Tibial nerve (tissue), 4 donors: ENCODE data around the gene FMN2. TPM values are rescaled to one million over a fixed set of nuclear protein-coding genes. Genes with fewer than 3 reads are reported as not detected.

ENCODE experiments used
- DNase-seq, 2 donors: peaks; one replicate each; pipeline ENCODE4 v3.0.0-alpha.2; 2019; ENCODE audit warnings: low spot score in 2 of 2
- H3K27ac ChIP-seq, 4 donors: fragments of 200-600 bp; sonication (generic) in 3 of 4; one replicate each; pipeline ENCODE4 v1.5.1; 2017 to 2019; ENCODE audit warnings: mild to moderate bottlenecking in 1 of 4
- H3K27me3 ChIP-seq, 2 donors: fragments of 200-600 bp; sonication (generic) in 1 of 2; one replicate each; pipeline versions ENCODE4 v1.5.1 to v1.6.0; 2017 to 2019
- H3K36me3 ChIP-seq, 3 donors: fragments of 200-600 bp; sonication (generic); one replicate each; pipeline ENCODE4 v1.5.1; 2018 to 2019
- H3K4me1 ChIP-seq, 4 donors: fragments of 200-600 bp; sonication (generic) in 3 of 4; one replicate each; pipeline ENCODE4 v1.5.1; 2017 to 2019
- H3K4me3 ChIP-seq, 4 donors: fragments of 200-600 bp; sonication (generic) in 3 of 4; one replicate each; pipeline ENCODE4 v1.5.1; 2017 to 2019; ENCODE audit warnings: mild to moderate bottlenecking in 1 of 4, moderate library complexity in 1 of 4
- H3K9me3 ChIP-seq, 4 donors: fragments of 200-600 bp; sonication (generic) in 3 of 4; one replicate each; pipeline ENCODE4 v1.5.1; 2017 to 2019
- EP300 ChIP-seq, 2 donors: sonication (generic); formaldehyde crosslinking; IDR thresholded peaks; one replicate each; pipeline ENCODE4 v1.6.1; 2017; ENCODE audit warnings: antibody characterized with exemption in 2 of 2, mild to moderate bottlenecking in 1 of 2
- POLR2A ChIP-seq, 2 donors: fragments of 450-650 bp; IDR thresholded peaks; one replicate each; pipeline ENCODE4 v1.6.1; 2017; ENCODE audit warnings: antibody characterized with exemption in 2 of 2, mild to moderate bottlenecking in 2 of 2, moderate library complexity in 2 of 2
- WGBS, 2 donors: methylation state at CpG; one replicate each; pipeline ENCODE4 v1.1.5; 2018; 5-methylcytosine and 5-hydroxymethylcytosine counted together
- total RNA-seq, 4 donors: library from RNA; depleted of rRNA; stranded (reverse); fragments of >200 nt; gene quantifications; one replicate each; pipeline ENCODE4 v1.1.0, GENCODE V29; 2016
- TF ChIP-seq, protein P1 (sequence below), 5 experiments: fragments of 200-600 bp in 3 of 5; fragments of 450-650 bp in 2 of 5; sonication (generic) in 3 of 5; IDR thresholded peaks; one replicate each; pipeline ENCODE4 v1.5.1; 2016 to 2019; ENCODE audit warnings: antibody characterized with exemption in 5 of 5, mild to moderate bottlenecking in 3 of 5, moderate library complexity in 2 of 5

Gene FMN2
- total RNA-seq, 4 donors from 2014 or later = 16.7 to 24.9 (median 24.4) TPM

DNA sequence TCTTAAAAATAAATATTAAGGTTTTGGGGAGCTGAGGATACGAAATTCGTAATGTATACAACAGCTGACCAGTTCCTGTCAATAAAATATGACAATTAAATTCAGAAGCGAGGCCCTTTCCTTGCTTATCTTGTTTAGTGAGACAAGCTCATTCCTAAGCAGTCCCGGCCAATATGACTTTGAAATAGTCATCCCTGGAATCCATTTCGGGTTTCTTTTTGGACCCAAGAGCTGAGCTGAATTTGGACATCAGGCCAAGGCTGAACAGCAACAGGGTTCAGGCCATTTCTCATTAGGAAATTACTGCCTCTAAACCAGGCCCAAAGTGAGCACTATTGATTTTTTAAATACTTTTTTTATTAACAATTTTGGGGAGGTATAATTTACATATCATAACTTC, 17.3 kb upstream of the FMN2 start:
- Histone ChIP-seq H3K36me3 (no peaks in the 10 kb centered on the region), H3K4me1 (peaks cover 0 to 6% (median 0%) of the 10 kb centered on the region in 4 donors), H3K27me3 (no peaks in the 10 kb centered on the region), H3K4me3 (no peak overlapping the region), H3K27ac (no peak overlapping the region), H3K9me3 (peaks cover 0 to 7% (median 0%) of the 10 kb centered on the region in 4 donors)
- WGBS, 2 donors = 74 to 77% methylated on average over 5 of the region's 5 CpGs
- DNase-seq = no peak
- TF ChIP-seq, protein P1, sequence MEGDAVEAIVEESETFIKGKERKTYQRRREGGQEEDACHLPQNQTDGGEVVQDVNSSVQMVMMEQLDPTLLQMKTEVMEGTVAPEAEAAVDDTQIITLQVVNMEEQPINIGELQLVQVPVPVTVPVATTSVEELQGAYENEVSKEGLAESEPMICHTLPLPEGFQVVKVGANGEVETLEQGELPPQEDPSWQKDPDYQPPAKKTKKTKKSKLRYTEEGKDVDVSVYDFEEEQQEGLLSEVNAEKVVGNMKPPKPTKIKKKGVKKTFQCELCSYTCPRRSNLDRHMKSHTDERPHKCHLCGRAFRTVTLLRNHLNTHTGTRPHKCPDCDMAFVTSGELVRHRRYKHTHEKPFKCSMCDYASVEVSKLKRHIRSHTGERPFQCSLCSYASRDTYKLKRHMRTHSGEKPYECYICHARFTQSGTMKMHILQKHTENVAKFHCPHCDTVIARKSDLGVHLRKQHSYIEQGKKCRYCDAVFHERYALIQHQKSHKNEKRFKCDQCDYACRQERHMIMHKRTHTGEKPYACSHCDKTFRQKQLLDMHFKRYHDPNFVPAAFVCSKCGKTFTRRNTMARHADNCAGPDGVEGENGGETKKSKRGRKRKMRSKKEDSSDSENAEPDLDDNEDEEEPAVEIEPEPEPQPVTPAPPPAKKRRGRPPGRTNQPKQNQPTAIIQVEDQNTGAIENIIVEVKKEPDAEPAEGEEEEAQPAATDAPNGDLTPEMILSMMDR (IDR thresholded peaks at IDR 0.05) = no peak
- TF ChIP-seq POLR2A (IDR thresholded peaks at IDR 0.05) (no peak), EP300 (IDR thresholded peaks at IDR 0.05) (no peak)

DNA sequence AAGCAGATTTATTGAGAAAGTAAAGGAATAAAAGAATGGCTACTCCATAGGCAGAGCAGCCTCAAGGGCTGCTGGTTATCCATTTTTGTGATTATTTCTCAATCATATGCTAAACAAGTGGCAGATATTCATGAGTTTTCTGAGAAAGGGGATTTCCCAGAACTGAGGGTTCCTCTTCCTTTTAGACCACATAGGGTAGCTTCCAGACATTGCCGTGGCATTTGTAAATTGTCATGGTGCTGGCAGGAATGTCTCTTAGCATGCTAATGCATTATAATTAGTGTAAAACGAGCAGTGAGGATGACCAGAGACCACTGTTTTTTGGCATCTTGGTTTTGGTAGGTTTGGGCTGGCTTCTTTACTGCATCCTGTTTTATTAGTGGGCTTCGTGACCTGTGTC, 16.8 kb upstream of the FMN2 start:
- H3K9me3 ChIP-seq = peaks cover 0 to 7% (median 0%) of the 10 kb centered on the region in 4 donors
- H3K4me3 ChIP-seq = no peak overlapping the region
- no peak for DNase-seq
- peaks cover 0 to 6% (median 0%) of the 10 kb centered on the region in 4 donors for H3K4me1 ChIP-seq
- TF ChIP-seq EP300 (IDR thresholded peaks at IDR 0.05) (no peak), POLR2A (IDR thresholded peaks at IDR 0.05) (no peak)
- TF ChIP-seq, protein P1 (IDR thresholded peaks at IDR 0.05) = no peak
- H3K27me3 ChIP-seq = no peaks in the 10 kb centered on the region
- H3K27ac ChIP-seq = no peak overlapping the region
- H3K36me3 ChIP-seq = no peaks in the 10 kb centered on the region
- WGBS, 2 donors = 73 to 76% methylated on average over 3 of the region's 3 CpGs

- H3K27me3 ChIP-seq = no peaks in the 10 kb centered on the region
- TF ChIP-seq, protein P1 (IDR thresholded peaks at IDR 0.05) = no peak
- no peak for TF ChIP-seq POLR2A (IDR thresholded peaks at IDR 0.05)
- TF ChIP-seq EP300 (IDR thresholded peaks at IDR 0.05) = no peak
- no peaks in the 10 kb centered on the region for H3K36me3 ChIP-seq
- H3K27ac ChIP-seq = no peak overlapping the region
- no peaks in the 10 kb centered on the region for H3K9me3 ChIP-seq
- H3K4me1 ChIP-seq = no peaks in the 10 kb centered on the region
- no peak overlapping the region for H3K4me3 ChIP-seq
- DNase-seq = no peak
- WGBS, 2 donors = 67 to 76% methylated on average over 1 of the region's 1 CpG
Observed at GRCh38 chr1:240084337-240084736, 7.3 kb upstream of the FMN2 start.

- Histone ChIP-seq H3K27me3 (peaks cover 0 to 3% of the 10 kb centered on the region in 2 donors), H3K9me3 (no peaks in the 10 kb centered on the region), H3K36me3 (no peaks in the 10 kb centered on the region), H3K4me3 (no peak overlapping the region), H3K27ac (no peak overlapping the region), H3K4me1 (no peaks in the 10 kb centered on the region)
- TF ChIP-seq POLR2A (IDR thresholded peaks at IDR 0.05) (no peak), EP300 (IDR thresholded peaks at IDR 0.05) (no peak)
- TF ChIP-seq, protein P1 (IDR thresholded peaks at IDR 0.05) = no peak
- no peak for DNase-seq
- 67 to 69% methylated on average over 8 of the region's 8 CpGs for WGBS, 2 donors
Observed at GRCh38 chr1:240084749-240085148, 6.9 kb upstream of the FMN2 start.

DNA sequence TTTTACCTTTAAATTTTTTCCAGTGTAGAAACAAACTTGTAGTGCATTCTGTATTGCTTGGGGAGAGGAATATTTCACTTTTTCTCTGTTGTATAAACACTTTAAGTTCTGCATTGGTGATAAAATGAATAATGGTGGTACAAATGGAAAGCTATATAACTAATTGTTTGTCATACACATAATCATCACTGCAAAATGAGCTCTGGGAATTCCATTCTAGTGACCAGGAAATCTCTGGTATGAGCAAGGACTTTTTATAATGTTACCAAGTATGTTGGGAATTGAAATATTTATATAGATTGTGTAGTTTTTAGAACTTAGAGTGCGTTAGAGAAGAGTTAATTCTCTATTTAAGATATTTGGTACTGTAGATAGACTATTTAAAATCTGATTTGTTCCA, 5.0 kb upstream of the FMN2 start:
- Histone ChIP-seq H3K27me3 (peaks cover 0 to 19% of the 10 kb centered on the region in 2 donors), H3K4me3 (no peak overlapping the region), H3K27ac (no peak overlapping the region), H3K9me3 (no peaks in the 10 kb centered on the region), H3K4me1 (peaks cover 0 to 8% (median 0%) of the 10 kb centered on the region in 4 donors), H3K36me3 (no peaks in the 10 kb centered on the region)
- no peak for DNase-seq
- WGBS, 2 donors = 70 to 73% methylated on average over 1 of the region's 1 CpG
- TF ChIP-seq, protein P1 (IDR thresholded peaks at IDR 0.05) = no peak
- TF ChIP-seq POLR2A (IDR thresholded peaks at IDR 0.05) (no peak), EP300 (IDR thresholded peaks at IDR 0.05) (no peak)
